Naive thymus-derived CD8-positive, alpha-beta T cell (primary cell): ENCODE results near the gene AFF3. TPM values are rescaled to one million over a fixed set of nuclear protein-coding genes. Genes with fewer than 3 reads are reported as not detected.

Experiments used
- ATAC-seq, 2 donors: fragments of 150-1000 bp; cut with Tn5 transposase in 1 of 2; sonication (Bioruptor Pico), chemical (Tn5 transposase) in 1 of 2; 1 replicate in 1 of 2; 2 replicates in 1 of 2; pipeline ENCODE4 v1.10.0; 2021; ENCODE audit warnings: mild to moderate bottlenecking in 2 of 2, moderate library complexity in 2 of 2
- POLR2A ChIA-PET: fragments of 350-600 bp; sonication (Branson Sonifier 250); formaldehyde crosslinking; loops from one replicate; lab custom pipeline; 2021; ENCODE audit warnings: antibody characterized with exemption; lab: Charles Lee
- DNase-seq, 10 donors: peaks; one replicate each; pipeline versions ENCODE4 v3.0.0 to v3.0.0-alpha.2; 2020 to 2022
- H3K27ac Mint-ChIP-seq, 10 donors: one replicate each; pipeline ENCODE4 v1.8.0; 2020 to 2022; ENCODE audit warnings: mild to moderate bottlenecking in 10 of 10, mixed read lengths in 10 of 10, moderate library complexity in 4 of 10, inconsistent platforms in 1 of 10
- H3K27me3 Mint-ChIP-seq, 5 donors: one replicate each; pipeline ENCODE4 v1.8.0; 2021 to 2022; ENCODE audit warnings: mixed read lengths in 5 of 5
- H3K36me3 Mint-ChIP-seq, 3 donors: one replicate each; pipeline ENCODE4 v1.8.0; 2020 to 2022; ENCODE audit warnings: mixed read lengths in 3 of 3, mild to moderate bottlenecking in 2 of 3, inconsistent platforms in 1 of 3
- H3K4me1 Mint-ChIP-seq, 4 donors: one replicate each; pipeline ENCODE4 v1.8.0; 2021 to 2022; ENCODE audit warnings: mixed read lengths in 4 of 4
- H3K4me3 Mint-ChIP-seq, 10 donors: one replicate each; pipeline ENCODE4 v1.8.0; 2020 to 2022; ENCODE audit warnings: mild to moderate bottlenecking in 10 of 10, mixed read lengths in 10 of 10, moderate library complexity in 6 of 10, inconsistent platforms in 1 of 10
- H3K9me3 Mint-ChIP-seq, 9 donors: one replicate each; pipeline ENCODE4 v1.8.0; 2020 to 2022; ENCODE audit warnings: mixed read lengths in 9 of 9, mild to moderate bottlenecking in 3 of 9, inconsistent platforms in 1 of 9, moderate library complexity in 1 of 9
- polyA plus RNA-seq, 3 donors: library from polyadenylated mRNA; unstranded; fragments of 300-500 nt; fragmentation: Illumina TruSeq; gene quantifications; one replicate each; pipeline ENCODE4 v1.2.3, GENCODE V29; 2021
- total RNA-seq, 8 experiments: library from RNA in 2 of 8; stranded (reverse) in 2 of 8; gene quantifications; one replicate each; pipeline ENCODE4 v1.2.3 and lab custom pipeline; 2021 to 2026

The AFF3 gene
- total and polyA plus RNA-seq, 5 experiments from 2014 or later, result 0.50 to 11.9 (median 2.8) TPM

- POLR2A ChIA-PET, result no interaction called here
- Mint-ChIP-seq H3K4me3 (no peak overlapping the region), H3K4me1 (no peaks in the 10 kb centered on the region)
Measured at GRCh38 chr2:99905025-99905424, 237.4 kb downstream of the AFF3 start.

GRCh38 chr2:99903981-99904380 lies 238.4 kb downstream of the AFF3 start:
- H3K36me3 Mint-ChIP-seq, result no peaks in the 10 kb centered on the region
- DNase-seq (no peak), ATAC-seq (no peak)
- no peak overlapping the region for H3K4me3 Mint-ChIP-seq
- H3K27ac Mint-ChIP-seq, result no peak overlapping the region
- POLR2A ChIA-PET, result no interaction called here
- H3K4me1 Mint-ChIP-seq, result no peaks in the 10 kb centered on the region
- H3K27me3 Mint-ChIP-seq, result peaks cover 0 to 13% (median 0%) of the 10 kb centered on the region in 5 donors
- H3K9me3 Mint-ChIP-seq, result peaks cover 0 to 2% (median 0%) of the 10 kb centered on the region in 9 donors

More at GRCh38 chr2:99905025-99905424, 237.4 kb downstream of the AFF3 start:
- DNase-seq (no peak), ATAC-seq (no peak)
- peaks cover 0 to 13% (median 0%) of the 10 kb centered on the region in 5 donors for H3K27me3 Mint-ChIP-seq
- peaks cover 0 to 2% (median 0%) of the 10 kb centered on the region in 9 donors for H3K9me3 Mint-ChIP-seq
- H3K27ac Mint-ChIP-seq, result peak overlapping the region in 1 of 10 donors; percentile 19
- H3K36me3 Mint-ChIP-seq, result no peaks in the 10 kb centered on the region

GRCh38 chr2:99900556-99900955 lies 241.8 kb downstream of the AFF3 start:
- Mint-ChIP-seq H3K4me1 (peaks cover 0 to 2% (median 0%) of the 10 kb centered on the region in 4 donors), H3K27me3 (peaks cover 0 to 10% (median 0%) of the 10 kb centered on the region in 5 donors), H3K27ac (peak overlapping the region in 1 of 10 donors; percentile 71), H3K4me3 (no peak overlapping the region), H3K36me3 (no peaks in the 10 kb centered on the region), H3K9me3 (no peaks in the 10 kb centered on the region)
- no peak for ATAC-seq
- DNase-seq, result no peak
- POLR2A ChIA-PET, result no interaction called here

DNA sequence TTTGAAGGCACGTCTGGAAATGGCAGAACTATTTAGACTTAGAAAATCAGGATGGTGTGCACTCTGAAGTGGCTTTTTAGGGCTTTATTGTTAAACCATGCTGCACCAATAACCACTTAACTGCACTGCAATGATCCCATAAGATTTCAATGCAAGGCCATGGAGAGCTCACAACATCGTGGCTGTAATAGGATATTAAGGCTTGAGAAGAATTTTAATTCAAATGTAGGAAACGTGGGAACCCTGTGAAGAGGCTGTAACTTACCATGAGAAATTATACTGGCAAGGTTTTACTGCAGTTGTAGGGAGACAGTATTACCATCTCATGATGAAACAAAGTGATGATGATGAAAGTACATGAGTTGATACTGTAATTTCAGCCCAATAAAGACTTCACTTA lies 242.5 kb downstream of the AFF3 start:
- POLR2A ChIA-PET, result no interaction called here
- H3K27ac Mint-ChIP-seq, result no peak overlapping the region
- ATAC-seq (no peak), DNase-seq (no peak)
- H3K9me3 Mint-ChIP-seq, result no peaks in the 10 kb centered on the region
- H3K27me3 Mint-ChIP-seq, result peaks cover 0 to 10% (median 0%) of the 10 kb centered on the region in 5 donors
- H3K4me1 Mint-ChIP-seq, result peaks cover 0 to 2% (median 0%) of the 10 kb centered on the region in 4 donors
- no peaks in the 10 kb centered on the region for H3K36me3 Mint-ChIP-seq
- no peak overlapping the region for H3K4me3 Mint-ChIP-seq

DNA sequence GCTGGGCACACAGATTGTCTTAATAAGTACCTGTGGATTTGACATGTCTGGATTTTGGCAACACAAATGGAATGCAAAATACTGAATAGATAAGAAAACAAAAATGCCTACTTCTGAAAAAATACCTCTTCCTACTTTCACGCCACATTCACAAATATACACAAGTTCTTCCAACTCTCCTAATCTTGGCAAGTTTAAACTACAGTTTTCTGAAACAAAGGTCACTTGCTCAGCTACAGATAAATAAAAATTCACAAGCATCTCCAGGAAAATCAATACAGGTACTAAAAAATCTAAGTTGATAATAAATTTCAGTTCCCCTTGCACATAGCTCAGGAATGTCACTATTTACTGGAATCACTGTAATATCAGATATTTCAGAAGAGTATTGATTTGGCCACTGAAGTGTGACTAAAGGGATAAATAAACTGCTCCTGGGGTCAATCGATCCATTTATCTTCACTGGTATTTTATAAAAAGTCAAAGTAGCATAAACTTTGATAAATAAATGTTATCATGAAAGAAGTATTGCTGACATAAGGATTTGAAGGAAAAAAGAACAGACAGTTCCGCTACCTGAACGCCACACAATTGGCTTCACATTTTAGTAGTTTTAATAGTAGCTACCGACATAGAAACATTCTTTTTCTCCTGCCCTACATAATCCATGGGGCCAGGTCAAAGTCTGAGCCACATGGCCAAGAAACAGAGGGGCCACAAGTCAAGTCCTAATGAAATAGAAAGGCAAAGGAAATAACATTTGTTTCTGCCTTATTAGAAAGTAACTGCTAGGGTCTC lies 243.1 kb downstream of the AFF3 start:
- Mint-ChIP-seq H3K4me3 (no peak overlapping the region), H3K4me1 (peaks cover 0 to 2% (median 0%) of the 10 kb centered on the region in 4 donors), H3K27ac (no peak overlapping the region), H3K9me3 (no peaks in the 10 kb centered on the region), H3K36me3 (no peaks in the 10 kb centered on the region), H3K27me3 (peaks cover 0 to 10% (median 0%) of the 10 kb centered on the region in 5 donors)
- POLR2A ChIA-PET, result no interaction called here
- no peak for ATAC-seq
- no peak for DNase-seq

DNA sequence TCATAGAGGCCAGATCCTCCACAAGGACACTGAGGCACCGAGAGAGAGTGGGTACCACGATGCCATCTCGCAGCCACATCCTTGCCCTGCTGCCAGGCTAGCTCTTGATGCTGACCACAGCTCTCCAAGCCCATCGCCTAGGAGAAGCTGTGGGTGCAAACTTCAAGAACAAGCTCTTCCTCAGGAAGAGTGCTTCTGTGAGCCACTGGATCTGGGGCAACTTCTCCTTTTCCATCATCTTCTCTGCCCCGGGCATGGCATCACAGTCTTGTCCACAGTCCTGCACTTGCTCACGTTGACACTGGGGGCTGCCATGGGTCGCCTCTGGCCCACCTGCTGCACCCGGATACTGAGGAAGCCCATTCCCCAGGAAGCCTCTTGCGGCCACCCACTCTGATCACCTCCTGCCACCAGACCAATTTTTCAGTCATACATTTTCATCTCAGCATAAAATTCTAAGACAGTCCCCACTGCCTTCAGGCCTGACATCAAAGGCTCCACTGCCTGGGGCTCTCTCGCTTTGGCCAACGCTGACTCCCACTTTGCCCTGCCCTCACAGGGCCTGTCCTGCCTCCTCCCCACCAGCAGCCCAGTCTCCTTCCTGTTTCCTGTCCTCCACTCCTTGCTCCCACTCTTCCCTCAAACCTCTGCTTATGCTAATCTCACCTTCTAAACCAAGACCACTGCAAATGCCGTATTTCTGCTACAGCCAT lies 243.9 kb downstream of the AFF3 start:
- H3K36me3 Mint-ChIP-seq, result no peaks in the 10 kb centered on the region
- H3K9me3 Mint-ChIP-seq, result no peaks in the 10 kb centered on the region
- no peak overlapping the region for H3K4me3 Mint-ChIP-seq
- peaks cover 0 to 2% (median 0%) of the 10 kb centered on the region in 4 donors for H3K4me1 Mint-ChIP-seq
- H3K27ac Mint-ChIP-seq, result no peak overlapping the region
- ATAC-seq (no peak), DNase-seq (no peak)
- H3K27me3 Mint-ChIP-seq, result peaks cover 0 to 10% (median 0%) of the 10 kb centered on the region in 5 donors
- POLR2A ChIA-PET, result no interaction called here

GRCh38 chr2:99891428-99891780 lies 251.0 kb downstream of the AFF3 start:
- Mint-ChIP-seq H3K27ac (no peak overlapping the region), H3K4me3 (no peak overlapping the region), H3K27me3 (no peaks in the 10 kb centered on the region)

GRCh38 chr2:99890568-99891427 lies 251.6 kb downstream of the AFF3 start:
- ATAC-seq (no peak), DNase-seq (no peak)
- Mint-ChIP-seq H3K36me3 (no peaks in the 10 kb centered on the region), H3K4me1 (no peaks in the 10 kb centered on the region), H3K4me3 (no peak overlapping the region), H3K9me3 (no peaks in the 10 kb centered on the region), H3K27me3 (no peaks in the 10 kb centered on the region), H3K27ac (no peak overlapping the region)
- POLR2A ChIA-PET, result no interaction called here

More at GRCh38 chr2:99891428-99891780, 251.0 kb downstream of the AFF3 start:
- Mint-ChIP-seq H3K36me3 (no peaks in the 10 kb centered on the region), H3K4me1 (no peaks in the 10 kb centered on the region), H3K9me3 (no peaks in the 10 kb centered on the region)
- POLR2A ChIA-PET, result no interaction called here
- no peak for ATAC-seq
- DNase-seq, result no peak

GRCh38 chr2:99888617-99889016 lies 253.8 kb downstream of the AFF3 start:
- ATAC-seq (no peak), DNase-seq (no peak)
- Mint-ChIP-seq H3K27me3 (no peaks in the 10 kb centered on the region), H3K4me3 (no peak overlapping the region), H3K27ac (no peak overlapping the region), H3K9me3 (no peaks in the 10 kb centered on the region), H3K36me3 (no peaks in the 10 kb centered on the region), H3K4me1 (peaks cover 0 to under 1% (median 0%) of the 10 kb centered on the region in 4 donors)
- POLR2A ChIA-PET, result no interaction called here

DNA sequence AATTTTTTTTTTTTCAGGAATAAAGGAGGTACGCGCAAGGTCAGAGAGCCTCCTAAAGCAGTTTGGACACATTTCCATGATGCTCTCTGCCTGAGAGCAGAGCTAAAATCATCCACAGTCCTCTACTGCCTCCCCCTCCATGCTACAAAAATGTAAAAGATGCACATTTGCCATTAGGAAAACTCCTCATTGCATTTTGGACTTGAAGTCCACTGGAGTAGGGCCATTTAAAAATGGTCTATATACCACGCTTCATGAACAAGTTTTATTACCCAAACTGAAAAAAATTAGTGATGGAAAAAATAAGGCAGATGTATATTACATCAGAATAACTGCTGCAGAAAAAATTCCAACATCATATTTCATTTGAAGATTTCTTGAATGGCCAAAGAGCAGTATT lies 256.0 kb downstream of the AFF3 start:
- H3K9me3 Mint-ChIP-seq, result no peaks in the 10 kb centered on the region
- ATAC-seq, result no peak
- no peak overlapping the region for H3K27ac Mint-ChIP-seq
- POLR2A ChIA-PET, result no interaction called here
- H3K36me3 Mint-ChIP-seq, result no peaks in the 10 kb centered on the region
- no peak for DNase-seq
- H3K4me3 Mint-ChIP-seq, result no peak overlapping the region
- no peaks in the 10 kb centered on the region for H3K27me3 Mint-ChIP-seq
- H3K4me1 Mint-ChIP-seq, result peaks cover 0 to 1% (median 0%) of the 10 kb centered on the region in 4 donors

DNA sequence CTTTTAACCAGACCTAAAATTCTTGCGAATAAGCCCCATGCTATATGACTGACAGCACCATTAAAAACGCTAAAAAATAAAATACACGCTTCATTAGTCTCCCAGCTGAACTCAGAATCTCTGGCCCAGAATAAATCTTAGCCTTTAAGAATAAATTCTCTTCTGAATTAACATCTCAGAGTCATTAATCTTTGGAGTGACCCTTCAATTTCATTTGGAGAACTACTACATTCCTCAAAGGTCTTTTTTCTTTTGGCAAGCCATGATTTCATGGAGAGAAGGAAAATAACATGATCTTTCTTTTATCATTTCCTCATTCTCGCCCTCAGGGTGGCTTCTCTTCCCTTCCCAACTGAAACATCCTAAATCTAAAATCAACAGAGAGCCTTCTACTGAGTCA lies 259.0 kb downstream of the AFF3 start:
- POLR2A ChIA-PET, result no interaction called here
- no peak for ATAC-seq

GRCh38 chr2:99881901-99882591 lies 260.3 kb downstream of the AFF3 start:
- Mint-ChIP-seq H3K27me3 (no peaks in the 10 kb centered on the region), H3K4me3 (no peak overlapping the region), H3K9me3 (no peaks in the 10 kb centered on the region), H3K27ac (no peak overlapping the region), H3K36me3 (no peaks in the 10 kb centered on the region), H3K4me1 (peaks cover 0 to 13% (median 0%) of the 10 kb centered on the region in 4 donors)
- ATAC-seq (no peak), DNase-seq (no peak)
- POLR2A ChIA-PET, result no interaction called here

More for the DNA sequence above, 259.0 kb downstream of the AFF3 start:
- Mint-ChIP-seq H3K4me1 (peaks cover 0 to 8% (median 0%) of the 10 kb centered on the region in 4 donors), H3K4me3 (no peak overlapping the region), H3K36me3 (no peaks in the 10 kb centered on the region), H3K27ac (no peak overlapping the region), H3K27me3 (no peaks in the 10 kb centered on the region), H3K9me3 (no peaks in the 10 kb centered on the region)
- DNase-seq, result no peak
